GM12891 (cell line): Measurements from ENCODE around the gene COL25A1.

Experiments
- POLR2A ChIP-seq: IDR thresholded peaks from 2 replicates; pipeline ENCODE4 v1.6.1; 2011; ENCODE audit warnings: low read depth, low read length, control low read depth
- POLR2AphosphoS5 ChIP-seq: IDR thresholded peaks from 2 replicates; pipeline ENCODE4 v1.6.1; 2011; ENCODE audit warnings: low read depth, low read length, control low read depth
- POU2F2 ChIP-seq: IDR thresholded peaks from 2 replicates; pipeline ENCODE4 v1.6.1; 2011; ENCODE audit warnings: low read depth, mild to moderate bottlenecking, control low read depth, low read length, moderate library complexity
- TAF1 ChIP-seq: IDR thresholded peaks from 2 replicates; pipeline ENCODE4 v1.6.1; 2011; ENCODE audit warnings: low read depth, low read length, control low read depth

GRCh38 chr4:109004418-109004817, 298.0 kb downstream of the COL25A1 start:
- TF ChIP-seq POLR2AphosphoS5 (no peak), POLR2A (no peak), TAF1 (no peak), POU2F2 (no peak)
